Parathyroid adenoma (tissue), 2 donors: Measurements from ENCODE around the gene SMARCD1.

Source experiments
- H2AFZ ChIP-seq: fragments of 300-600 bp; sonication (generic); one replicate; pipeline ENCODE4 v1.7.0; 2017; ENCODE audit warnings: antibody characterized with exemption, mild to moderate bottlenecking
- H3K27ac ChIP-seq: fragments of 300-600 bp; sonication (generic); one replicate; pipeline ENCODE4 v1.7.0; 2017
- H3K27me3 ChIP-seq: fragments of 300-600 bp; sonication (generic); one replicate; pipeline ENCODE4 v1.7.0; 2017; ENCODE audit warnings: low read length; ENCODE audit not compliant: control insufficient read depth, insufficient read depth
- H3K36me3 ChIP-seq: fragments of 300-600 bp; sonication (generic); one replicate; pipeline ENCODE4 v1.7.0; 2017; ENCODE audit warnings: low read length; ENCODE audit not compliant: control insufficient read depth, insufficient read depth
- H3K4me1 ChIP-seq: fragments of 300-600 bp; sonication (generic); one replicate; pipeline ENCODE4 v1.7.0; 2017; ENCODE audit warnings: control low read depth
- H3K4me2 ChIP-seq: fragments of 300-600 bp; sonication (generic); one replicate; pipeline ENCODE4 v1.7.0; 2017; ENCODE audit warnings: low read length
- H3K4me3 ChIP-seq: fragments of 300-600 bp; sonication (generic); one replicate; pipeline ENCODE4 v1.7.0; 2017; ENCODE audit warnings: low read depth, low read length
- H3K79me2 ChIP-seq: fragments of 300-600 bp; sonication (generic); one replicate; pipeline ENCODE4 v1.7.0; 2017; ENCODE audit warnings: control low read depth
- H3K9ac ChIP-seq: fragments of 300-600 bp; sonication (generic); one replicate; pipeline ENCODE4 v1.7.0; 2017; ENCODE audit warnings: mild to moderate bottlenecking
- H3K9me3 ChIP-seq: fragments of 300-600 bp; sonication (generic); one replicate; pipeline ENCODE4 v1.7.0; 2017; ENCODE audit warnings: low read length; ENCODE audit not compliant: control insufficient read depth
- CTCF ChIP-seq: fragments of 300-600 bp; sonication (generic); IDR thresholded peaks from one replicate; pipeline ENCODE4 v1.7.0; 2017; ENCODE audit warnings: antibody characterized with exemption, mild to moderate bottlenecking
- donor health status: primary hyperparathyroidism.

The SMARCD1 gene

GRCh38 chr12:50087995-50088394, 2.9 kb downstream of the SMARCD1 start:
- peaks cover 9% of the 10 kb centered on the region for H3K79me2 ChIP-seq
- H3K4me1 ChIP-seq: peaks cover 11% of the 10 kb centered on the region
- H2AFZ ChIP-seq: no peak overlapping the region
- H3K4me3 ChIP-seq: no peak overlapping the region
- no peaks in the 10 kb centered on the region for H3K36me3 ChIP-seq
- no peak for TF ChIP-seq CTCF
- H3K27me3 ChIP-seq: no peaks in the 10 kb centered on the region
- no peak overlapping the region for H3K27ac ChIP-seq
- H3K4me2 ChIP-seq: no peak overlapping the region
- no peak overlapping the region for H3K9ac ChIP-seq
- H3K9me3 ChIP-seq: no peaks in the 10 kb centered on the region

GRCh38 chr12:50088577-50089335, 3.6 kb downstream of the SMARCD1 start:
- H3K27ac ChIP-seq: no peak overlapping the region

GRCh38 chr12:50089730-50090129, 4.6 kb downstream of the SMARCD1 start:
- no peaks in the 10 kb centered on the region for H3K36me3 ChIP-seq
- no peak overlapping the region for H3K4me2 ChIP-seq
- peaks cover 11% of the 10 kb centered on the region for H3K4me1 ChIP-seq
- H3K4me3 ChIP-seq: no peak overlapping the region
- H3K9ac ChIP-seq: no peak overlapping the region
- TF ChIP-seq CTCF: no peak
- no peaks in the 10 kb centered on the region for H3K9me3 ChIP-seq
- peaks cover 9% of the 10 kb centered on the region for H3K79me2 ChIP-seq
- H3K27ac ChIP-seq: no peak overlapping the region
- H3K27me3 ChIP-seq: no peaks in the 10 kb centered on the region
- H2AFZ ChIP-seq: no peak overlapping the region

More at GRCh38 chr12:50088577-50089335, 3.6 kb downstream of the SMARCD1 start:
- Histone ChIP-seq H3K9me3 (no peaks in the 10 kb centered on the region), H3K4me1 (peaks cover 11% of the 10 kb centered on the region), H3K79me2 (peaks cover 9% of the 10 kb centered on the region), H3K4me2 (no peak overlapping the region), H2AFZ (no peak overlapping the region), H3K9ac (no peak overlapping the region), H3K4me3 (no peak overlapping the region), H3K27me3 (no peaks in the 10 kb centered on the region), H3K36me3 (no peaks in the 10 kb centered on the region)
- peak; percentile 85 for TF ChIP-seq CTCF

- Histone ChIP-seq H3K79me2 (peaks cover 9% of the 10 kb centered on the region), H3K27ac (no peak overlapping the region), H3K4me1 (peaks cover 11% of the 10 kb centered on the region), H3K36me3 (no peaks in the 10 kb centered on the region), H2AFZ (no peak overlapping the region), H3K9ac (no peak overlapping the region), H3K9me3 (no peaks in the 10 kb centered on the region), H3K4me2 (no peak overlapping the region), H3K27me3 (no peaks in the 10 kb centered on the region), H3K4me3 (no peak overlapping the region)
- no peak for TF ChIP-seq CTCF
These were observed 5.2 kb downstream of the SMARCD1 start for GRCh38 chr12:50090391-50090790.

- peaks cover 3% of the 10 kb centered on the region for H3K79me2 ChIP-seq
- H3K9ac ChIP-seq: no peak overlapping the region
- H3K4me1 ChIP-seq: peaks cover 15% of the 10 kb centered on the region
- no peak overlapping the region for H3K4me3 ChIP-seq
- H3K4me2 ChIP-seq: no peak overlapping the region
- no peaks in the 10 kb centered on the region for H3K27me3 ChIP-seq
- no peaks in the 10 kb centered on the region for H3K9me3 ChIP-seq
- H3K36me3 ChIP-seq: no peaks in the 10 kb centered on the region
- TF ChIP-seq CTCF: no peak
- no peak overlapping the region for H3K27ac ChIP-seq
- no peak overlapping the region for H2AFZ ChIP-seq
These were observed 12.8 kb downstream of the SMARCD1 start for GRCh38 chr12:50097952-50098351.
